ENCODE results near the gene NTN5. TPM values are rescaled to one million over a fixed set of nuclear protein-coding genes. Genes with fewer than 3 reads are reported as not detected.

Gene NTN5
- polyA plus RNA-seq, 2 donors, result 0.25 to 0.39 TPM

- 88 to 89% methylated on average over 14 of the region's 14 CpGs for WGBS, 2 donors
- H3K4me3 ChIP-seq (ENCODE audit: low read depth in 1 of 2, low read length in 2 of 2), result no peak overlapping the region
- H3K9me3 ChIP-seq (ENCODE audit: control insufficient read depth in 2 of 2, insufficient read depth in 1 of 2, low read depth in 1 of 2, low read length in 1 of 2), result no peaks in the 10 kb centered on the region
Measured at GRCh38 chr19:48611872-48612271, 60.9 kb downstream of the NTN5 start.

More at GRCh38 chr19:48611872-48612271, 60.9 kb downstream of the NTN5 start:
- no peak overlapping the region for H3K27ac ChIP-seq (ENCODE audit: low read depth in 2 of 2, low read length in 1 of 2)
- H3K27me3 ChIP-seq (ENCODE audit: control insufficient read depth in 1 of 2, insufficient read depth in 2 of 2, low read length in 2 of 2), result no peaks in the 10 kb centered on the region
- peaks cover 11 to 20% of the 10 kb centered on the region in 2 donors for H3K36me3 ChIP-seq (ENCODE audit: control insufficient read depth in 2 of 2, insufficient read depth in 2 of 2, low read length in 1 of 2)
- H3K4me1 ChIP-seq (ENCODE audit: control insufficient read depth in 2 of 2, insufficient read depth in 2 of 2, low read length in 1 of 2), result peaks cover 0 to 21% of the 10 kb centered on the region in 2 donors

Other genes with a start within 250 kb of the NTN5 start
- gene GRWD1, start 227.0 kb downstream of the NTN5 start, polyA plus RNA-seq, result 10 to 100 TPM in 1 of 2 donors, 1 to 10 TPM in 1; 6.2 to 18.1 TPM
- gene KCNJ14, start 217.4 kb downstream of the NTN5 start, polyA plus RNA-seq, result 1 to 10 TPM in 1 of 2 donors, under 1 TPM in 1; 0.54 to 1.0 TPM
- gene CYTH2, start 203.6 kb downstream of the NTN5 start, polyA plus RNA-seq, result 10 to 100 TPM; 52.2 to 59.3 TPM
- gene LMTK3, start 161.2 kb downstream of the NTN5 start, polyA plus RNA-seq, result 1 to 10 TPM; 2.9 to 7.5 TPM
- gene SULT2B1, start 120.8 kb downstream of the NTN5 start, polyA plus RNA-seq, result 100 to 1,000 TPM; 295 to 320 TPM
- gene SPACA4, start 66.3 kb downstream of the NTN5 start, polyA plus RNA-seq, result 1 to 10 TPM; 1.2 to 1.9 TPM
- 10 to 100 TPM in 1 of 2 donors, 1 to 10 TPM in 1; 6.5 to 26.7 TPM for gene FAM83E, start 57.9 kb downstream of the NTN5 start, polyA plus RNA-seq
- 1,000 to 10,000 TPM; 2,667 to 2,860 TPM for gene RPL18, start 53.8 kb downstream of the NTN5 start, polyA plus RNA-seq
- gene SPHK2, start 53.5 kb downstream of the NTN5 start, polyA plus RNA-seq, result 10 to 100 TPM in 1 of 2 donors, 1 to 10 TPM in 1; 9.0 to 15.5 TPM
- gene DBP, start 35.6 kb downstream of the NTN5 start, polyA plus RNA-seq, result 10 to 100 TPM in 1 of 2 donors, 1 to 10 TPM in 1; 8.9 to 13.3 TPM
- gene CA11, start 26.8 kb downstream of the NTN5 start, polyA plus RNA-seq, result 10 to 100 TPM in 1 of 2 donors, 1 to 10 TPM in 1; 6.8 to 12.7 TPM
- gene FUT2, start 23.0 kb upstream of the NTN5 start, polyA plus RNA-seq, result 10 to 100 TPM; 34.5 to 51.8 TPM
- 1 to 10 TPM in 1 of 2 donors, under 1 TPM in 1; 0.96 to 1.6 TPM for gene MAMSTR, start 46.7 kb upstream of the NTN5 start, polyA plus RNA-seq
- 10 to 100 TPM in 1 of 2 donors, 1 to 10 TPM in 1; 7.0 to 11.4 TPM for gene RASIP1, start 67.6 kb upstream of the NTN5 start, polyA plus RNA-seq
- under 1 TPM; 0.16 to 0.39 TPM for gene IZUMO1, start 73.9 kb upstream of the NTN5 start, polyA plus RNA-seq
- gene FUT1, start 79.6 kb upstream of the NTN5 start, polyA plus RNA-seq, result 1 to 10 TPM; 1.1 to 2.4 TPM
- gene FGF21, start 82.5 kb upstream of the NTN5 start, polyA plus RNA-seq, result not detected
- gene BCAT2, start 138.0 kb upstream of the NTN5 start, polyA plus RNA-seq, result 10 to 100 TPM; 21.9 to 31.4 TPM
- gene HSD17B14, start 163.5 kb upstream of the NTN5 start, polyA plus RNA-seq, result 1 to 10 TPM; 2.2 to 3.4 TPM
- 1 to 10 TPM; 8.6 to 9.2 TPM for gene PLEKHA4, start 195.6 kb upstream of the NTN5 start, polyA plus RNA-seq
- gene PPP1R15A, start 199.4 kb upstream of the NTN5 start, polyA plus RNA-seq, result 100 to 1,000 TPM in 1 of 2 donors, 10 to 100 TPM in 1; 38.0 to 145 TPM
- gene TULP2, start 225.7 kb upstream of the NTN5 start, polyA plus RNA-seq, result under 1 TPM in 1 of 2 donors, not detected in 1; 0.08 TPM
- 100 to 1,000 TPM in 1 of 2 donors, 10 to 100 TPM in 1; 88.2 to 116 TPM for gene NUCB1, start 227.3 kb upstream of the NTN5 start, polyA plus RNA-seq